Esophagus squamous epithelium (tissue), 5 donors: Measurements from ENCODE around the gene PDGFRB. TPM values are rescaled to one million over a fixed set of nuclear protein-coding genes. Genes with fewer than 3 reads are reported as not detected.

Experiments used
- DNase-seq: peaks from one replicate; lab custom pipeline; 2025; lab: John Stamatoyannopoulos, UW
- H3K27ac ChIP-seq, 4 donors: fragments of 200-600 bp; sonication (generic); one replicate each; pipeline ENCODE4 v1.5.1; 2016 to 2019; ENCODE audit warnings: mild to moderate bottlenecking in 1 of 4
- H3K27me3 ChIP-seq, 4 donors: fragments of 200-600 bp; sonication (generic); 1 replicate in 3 of 4; 2 replicates in 1 of 4; pipeline versions ENCODE4 v1.5.1 to v1.6.0; 2017 to 2021; ENCODE audit warnings: antibody characterized with exemption in 1 of 4
- H3K36me3 ChIP-seq, 3 donors: fragments of 200-600 bp; sonication (generic); one replicate each; pipeline ENCODE4 v1.5.1; 2016 to 2019
- H3K4me1 ChIP-seq, 3 donors: fragments of 200-600 bp; sonication (generic); one replicate each; pipeline ENCODE4 v1.5.1; 2017 to 2019
- H3K4me3 ChIP-seq, 4 donors: fragments of 200-600 bp; sonication (generic); 1 replicate in 3 of 4; 2 replicates in 1 of 4; pipeline ENCODE4 v1.5.1; 2016 to 2019; ENCODE audit warnings: mild to moderate bottlenecking in 2 of 4, moderate library complexity in 1 of 4
- H3K9me3 ChIP-seq, 3 donors: fragments of 200-600 bp; sonication (generic); one replicate each; pipeline ENCODE4 v1.5.1; 2016 to 2019
- POLR2A ChIP-seq, 4 donors: fragments of 450-650 bp; IDR thresholded peaks; one replicate each; pipeline ENCODE4 v1.6.1; 2017; ENCODE audit warnings: antibody characterized with exemption in 4 of 4, mild to moderate bottlenecking in 4 of 4, moderate library complexity in 3 of 4
- WGBS, 2 donors: methylation state at CpG; one replicate each; pipeline ENCODE4 v1.1.5; 2018; 5-methylcytosine and 5-hydroxymethylcytosine counted together
- intact Hi-C: fragments of 100-400 bp; cut with DNase I; formaldehyde crosslinking; loops from one replicate; pipeline ENCODE4 v1.15.0; 2022
- total RNA-seq, 4 donors: library from RNA; depleted of rRNA; stranded (reverse); fragments of >200 nt; gene quantifications; one replicate each; pipeline ENCODE4 v1.1.0, GENCODE V29; 2016
- TF ChIP-seq, protein P1 (sequence below), 6 experiments: fragments of 450-650 bp in 4 of 6; fragments of 200-600 bp in 2 of 6; sonication (generic) in 2 of 6; IDR thresholded peaks; one replicate each; pipeline ENCODE4 v1.5.1; 2016 to 2019; ENCODE audit warnings: antibody characterized with exemption in 6 of 6, mild to moderate bottlenecking in 4 of 6, moderate library complexity in 4 of 6
- donor health status: DM: yes; HTN: yes; CAD: no.

The PDGFRB gene
- total RNA-seq, 4 donors from 2014 or later, result 5.6 to 51.7 (median 31.0) TPM

DNA sequence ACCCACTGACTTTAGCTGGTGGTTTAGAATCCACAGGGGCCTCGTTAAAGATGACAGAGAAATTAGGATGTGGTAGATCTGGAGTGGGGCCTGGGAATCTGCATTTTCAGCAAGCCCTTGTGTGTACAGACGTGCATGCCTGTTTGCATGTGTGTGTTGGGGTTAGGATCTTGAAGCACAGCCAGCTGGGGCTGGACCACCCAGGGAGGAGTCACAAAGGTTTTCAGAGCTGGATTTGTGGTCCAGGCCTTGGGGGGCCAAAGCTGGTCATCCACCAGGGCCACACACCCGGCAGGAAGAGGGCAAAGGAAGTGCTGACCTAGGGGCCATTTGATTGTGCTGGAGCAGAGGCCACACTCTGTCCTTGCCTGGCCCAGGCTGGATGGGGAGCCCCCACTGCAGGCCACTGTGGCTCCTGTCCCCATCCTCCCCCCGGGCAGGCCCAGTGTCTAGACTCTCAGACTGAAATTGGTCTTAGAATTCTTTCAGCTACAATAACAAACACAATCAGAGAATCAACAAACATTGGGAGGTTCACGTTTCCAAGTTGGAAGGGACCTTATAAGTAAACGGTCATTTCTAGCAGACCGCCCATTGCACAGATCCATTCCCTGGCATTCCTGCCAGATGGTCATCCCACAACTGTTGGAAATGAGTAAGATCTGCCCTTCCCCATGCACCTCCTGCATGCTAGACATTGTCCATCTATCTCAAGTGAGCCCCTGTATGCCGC, 21.3 kb upstream of the PDGFRB start:
- TF ChIP-seq, protein P1, sequence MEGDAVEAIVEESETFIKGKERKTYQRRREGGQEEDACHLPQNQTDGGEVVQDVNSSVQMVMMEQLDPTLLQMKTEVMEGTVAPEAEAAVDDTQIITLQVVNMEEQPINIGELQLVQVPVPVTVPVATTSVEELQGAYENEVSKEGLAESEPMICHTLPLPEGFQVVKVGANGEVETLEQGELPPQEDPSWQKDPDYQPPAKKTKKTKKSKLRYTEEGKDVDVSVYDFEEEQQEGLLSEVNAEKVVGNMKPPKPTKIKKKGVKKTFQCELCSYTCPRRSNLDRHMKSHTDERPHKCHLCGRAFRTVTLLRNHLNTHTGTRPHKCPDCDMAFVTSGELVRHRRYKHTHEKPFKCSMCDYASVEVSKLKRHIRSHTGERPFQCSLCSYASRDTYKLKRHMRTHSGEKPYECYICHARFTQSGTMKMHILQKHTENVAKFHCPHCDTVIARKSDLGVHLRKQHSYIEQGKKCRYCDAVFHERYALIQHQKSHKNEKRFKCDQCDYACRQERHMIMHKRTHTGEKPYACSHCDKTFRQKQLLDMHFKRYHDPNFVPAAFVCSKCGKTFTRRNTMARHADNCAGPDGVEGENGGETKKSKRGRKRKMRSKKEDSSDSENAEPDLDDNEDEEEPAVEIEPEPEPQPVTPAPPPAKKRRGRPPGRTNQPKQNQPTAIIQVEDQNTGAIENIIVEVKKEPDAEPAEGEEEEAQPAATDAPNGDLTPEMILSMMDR (IDR thresholded peaks at IDR 0.05), result no peak
- TF ChIP-seq POLR2A (IDR thresholded peaks at IDR 0.05), result no peak
- no peak for DNase-seq
- H3K27ac ChIP-seq, result peak overlapping the region in 1 of 4 donors; percentile 11

DNA sequence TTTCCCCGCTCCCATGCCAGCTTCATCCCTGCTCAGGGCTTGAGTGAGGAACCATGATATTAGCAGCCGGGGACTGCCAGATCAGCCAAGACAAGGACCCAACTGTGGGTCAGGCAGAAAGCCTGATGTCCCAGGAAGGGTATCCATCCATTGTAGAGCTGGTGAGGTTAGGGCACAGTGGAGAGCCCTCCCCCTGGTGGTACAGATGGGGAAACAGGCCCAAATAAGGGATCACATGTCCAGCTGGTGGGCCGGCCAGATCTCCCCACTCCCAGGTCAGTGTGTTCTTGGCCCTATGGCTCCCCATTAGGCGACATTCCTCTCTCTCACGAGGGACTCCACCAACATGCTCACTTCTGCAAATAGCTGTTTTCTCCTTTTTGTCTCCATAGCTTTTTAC, 19.9 kb upstream of the PDGFRB start:
- H3K4me1 ChIP-seq, result peaks cover 2 to 19% (median 9%) of the 10 kb centered on the region in 3 donors
- H3K27ac ChIP-seq, result no peak overlapping the region
- 59 to 62% methylated on average over 4 of the region's 5 CpGs for WGBS, 2 donors
- H3K36me3 ChIP-seq, result no peaks in the 10 kb centered on the region
- H3K4me3 ChIP-seq, result no peak overlapping the region
- TF ChIP-seq, protein P1 (IDR thresholded peaks at IDR 0.05), result peak in 3 of 6 experiments; percentile 15 to 23 (median 16)
- TF ChIP-seq POLR2A (IDR thresholded peaks at IDR 0.05), result no peak
- no peak for DNase-seq
- no peaks in the 10 kb centered on the region for H3K9me3 ChIP-seq
- intact Hi-C loops, result no loop called here
- H3K27me3 ChIP-seq, result peaks cover 0 to 4% (median 0%) of the 10 kb centered on the region in 4 donors

More for the DNA sequence above, 21.3 kb upstream of the PDGFRB start:
- 65 to 73% methylated on average over 6 of the region's 8 CpGs for WGBS, 2 donors
- Histone ChIP-seq H3K4me1 (peaks cover 5 to 32% (median 18%) of the 10 kb centered on the region in 3 donors), H3K9me3 (no peaks in the 10 kb centered on the region), H3K27me3 (no peaks in the 10 kb centered on the region), H3K4me3 (no peak overlapping the region), H3K36me3 (no peaks in the 10 kb centered on the region)
- intact Hi-C loops, result no loop called here

DNA sequence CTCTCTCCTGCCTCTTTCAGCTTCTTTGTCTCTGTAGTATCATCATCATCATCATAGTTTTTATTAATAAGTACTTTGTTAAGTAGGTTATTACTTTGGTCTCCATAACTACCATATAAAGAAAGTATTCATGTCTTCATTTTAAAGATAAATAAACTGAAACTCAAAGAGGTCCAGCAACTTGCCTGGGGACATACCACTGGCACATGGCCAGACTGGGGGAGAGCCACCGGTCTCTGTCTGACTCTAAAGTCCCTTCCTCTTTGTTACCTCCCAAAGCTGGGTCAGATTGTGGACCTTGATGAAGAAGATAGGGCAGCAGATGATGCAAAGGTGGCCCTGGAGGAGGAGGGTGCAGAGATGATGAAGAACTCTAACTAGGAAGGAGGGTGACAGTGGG, 19.4 kb upstream of the PDGFRB start:
- intact Hi-C loops, result no loop called here
- H3K9me3 ChIP-seq, result no peaks in the 10 kb centered on the region
- TF ChIP-seq, protein P1 (IDR thresholded peaks at IDR 0.05), result no peak
- TF ChIP-seq POLR2A (IDR thresholded peaks at IDR 0.05), result no peak
- H3K27me3 ChIP-seq, result peaks cover 0 to 8% (median 0%) of the 10 kb centered on the region in 4 donors
- 13 to 40% methylated on average over 1 of the region's 1 CpG for WGBS, 2 donors
- H3K4me3 ChIP-seq, result no peak overlapping the region
- no peak overlapping the region for H3K27ac ChIP-seq
- H3K4me1 ChIP-seq, result peaks cover 0 to 14% (median 6%) of the 10 kb centered on the region in 3 donors
- DNase-seq, result no peak
- H3K36me3 ChIP-seq, result no peaks in the 10 kb centered on the region

DNA sequence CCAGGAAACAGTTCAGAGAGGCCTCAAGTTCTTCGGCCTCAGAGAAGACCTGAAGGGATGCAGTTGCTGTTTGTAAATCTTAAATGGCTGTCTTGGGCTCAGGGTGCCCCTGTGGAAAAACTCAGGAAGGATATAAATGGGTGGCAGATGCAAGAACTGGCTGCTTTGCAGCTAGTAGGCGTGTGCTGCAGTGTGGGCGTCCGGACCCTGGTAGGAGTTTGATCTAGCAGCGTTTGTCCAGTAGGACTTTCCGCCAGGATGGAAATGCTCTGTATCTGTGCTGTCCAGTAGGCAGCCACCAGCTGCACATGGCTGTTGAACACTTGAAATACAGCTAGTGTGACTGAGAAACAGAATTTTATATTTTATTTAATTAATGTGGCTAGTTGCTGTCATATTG, 18.6 kb upstream of the PDGFRB start:
- Histone ChIP-seq H3K27me3 (peaks cover 0 to 14% (median 0%) of the 10 kb centered on the region in 4 donors), H3K36me3 (no peaks in the 10 kb centered on the region), H3K9me3 (no peaks in the 10 kb centered on the region), H3K4me3 (no peak overlapping the region), H3K27ac (no peak overlapping the region), H3K4me1 (peaks cover 0 to 6% (median 0%) of the 10 kb centered on the region in 3 donors)
- intact Hi-C loops, result no loop called here
- DNase-seq, result no peak
- TF ChIP-seq, protein P1 (IDR thresholded peaks at IDR 0.05), result no peak
- TF ChIP-seq POLR2A (IDR thresholded peaks at IDR 0.05), result no peak
- WGBS, 2 donors, result 90 to 91% methylated on average over 5 to 6 of the region's 6 CpGs

DNA sequence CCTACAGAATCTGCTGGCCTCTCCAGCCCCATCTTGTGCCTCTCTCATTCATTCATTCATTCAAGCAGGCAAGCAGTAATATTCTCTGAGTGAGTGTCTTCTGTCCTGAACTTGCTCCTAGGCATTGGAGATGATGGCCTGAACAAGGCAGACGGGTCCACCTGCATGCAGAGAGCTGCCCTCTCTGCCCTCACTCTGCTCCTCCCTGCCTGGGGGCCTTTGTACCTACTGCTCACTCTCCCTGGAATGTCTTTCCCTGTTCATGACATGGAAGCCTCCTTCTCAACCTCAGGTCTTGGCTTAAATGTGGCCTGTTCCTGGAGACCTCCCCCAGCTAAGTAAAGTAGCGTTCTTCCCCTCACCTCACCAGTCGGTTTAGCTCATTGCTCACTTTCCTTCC, 17.5 kb upstream of the PDGFRB start:
- H3K9me3 ChIP-seq, result no peaks in the 10 kb centered on the region
- no peaks in the 10 kb centered on the region for H3K36me3 ChIP-seq
- peaks cover 0 to 26% (median 0%) of the 10 kb centered on the region in 4 donors for H3K27me3 ChIP-seq
- intact Hi-C loops, result no loop called here
- no peak for DNase-seq
- TF ChIP-seq, protein P1 (IDR thresholded peaks at IDR 0.05), result no peak
- TF ChIP-seq POLR2A (IDR thresholded peaks at IDR 0.05), result no peak
- H3K27ac ChIP-seq, result no peak overlapping the region
- peaks cover 0 to 6% (median 0%) of the 10 kb centered on the region in 3 donors for H3K4me1 ChIP-seq
- no peak overlapping the region for H3K4me3 ChIP-seq
- WGBS, 2 donors, result 71 to 84% methylated on average over 2 to 3 of the region's 3 CpGs
